GM12891 (cell line): Measurements from ENCODE around the gene TSFM.

Source experiments
- POLR2AphosphoS5 ChIP-seq: IDR thresholded peaks from 2 replicates; pipeline ENCODE4 v1.6.1; 2011; ENCODE audit warnings: low read depth, low read length, control low read depth
- TAF1 ChIP-seq: IDR thresholded peaks from 2 replicates; pipeline ENCODE4 v1.6.1; 2011; ENCODE audit warnings: low read depth, low read length, control low read depth

- TF ChIP-seq TAF1, result peak; percentile 69; the same call in 1 of the 2 replicates
- peak; percentile 72 for TF ChIP-seq POLR2AphosphoS5
Observed at GRCh38 chr12:57751788-57752667, 30.6 kb upstream of the TSFM start, which contains the start of gene CDK4.
